ENCODE data around the gene AP1S2.

Gene AP1S2

DNA sequence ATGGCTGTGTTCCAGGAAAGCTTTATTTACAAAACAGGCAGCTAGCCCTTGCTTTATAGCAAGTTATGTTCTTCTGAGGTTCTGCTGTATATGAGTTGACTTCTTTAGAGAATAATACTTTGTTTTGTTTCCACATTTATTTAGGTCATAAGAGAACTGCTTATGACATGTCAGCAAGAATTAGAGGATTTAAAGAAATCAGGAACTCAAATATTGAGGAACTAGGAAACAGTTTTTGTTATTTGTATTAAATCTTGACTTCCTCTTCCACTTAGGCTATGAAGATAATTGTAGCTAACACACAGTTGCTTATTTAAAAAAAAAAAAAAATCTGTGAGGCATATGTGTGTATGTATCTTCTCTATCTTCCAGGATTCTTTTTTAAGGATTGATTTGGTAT lies 50.0 kb downstream of the AP1S2 start:
- no peak for DNase-seq

DNA sequence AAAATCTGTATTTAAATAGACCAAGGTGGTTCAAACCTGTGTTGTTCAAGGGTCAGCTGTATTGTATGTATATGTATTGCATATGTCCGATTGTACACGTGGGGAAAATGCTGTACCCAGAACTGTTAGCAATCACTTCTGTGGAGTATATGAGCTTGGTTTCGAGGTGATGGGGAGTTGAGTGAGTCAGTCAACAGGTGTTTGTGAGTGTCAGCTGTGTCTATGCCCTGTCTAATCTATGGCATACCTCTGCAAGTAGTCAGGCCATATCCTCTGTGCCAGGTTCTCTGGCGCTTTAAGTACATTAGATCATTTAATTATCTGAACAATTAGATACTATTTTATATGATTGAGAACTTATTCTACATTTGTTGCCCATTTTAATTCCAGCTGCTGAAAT lies 56.9 kb downstream of the AP1S2 start:
- DNase-seq, result no peak

DNA sequence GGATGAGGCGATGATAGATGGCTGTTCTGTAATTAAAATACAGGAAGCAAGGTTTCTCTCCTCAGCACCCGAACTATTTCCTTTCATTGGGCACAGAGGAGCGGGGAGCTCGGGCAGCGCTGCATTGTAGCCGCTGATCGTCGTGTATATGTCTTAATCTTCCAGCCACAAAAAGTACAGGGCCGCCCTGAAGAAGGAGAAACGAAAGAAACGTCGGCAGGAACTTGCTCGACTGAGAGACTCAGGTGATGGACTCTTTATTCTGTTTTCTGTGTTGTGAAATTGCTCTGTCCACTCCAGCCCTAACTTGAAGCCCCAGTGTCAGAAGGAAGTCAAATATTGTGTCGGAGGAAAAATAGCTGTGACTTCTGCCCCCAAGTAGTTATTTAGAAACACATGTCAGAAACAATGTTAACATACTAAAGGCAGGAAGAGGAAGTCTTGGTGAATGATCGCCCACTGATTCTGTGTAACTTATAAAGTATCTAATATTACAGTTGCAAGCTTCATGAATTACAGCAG lies 63.8 kb downstream of the AP1S2 start:
- no peak for DNase-seq

DNA sequence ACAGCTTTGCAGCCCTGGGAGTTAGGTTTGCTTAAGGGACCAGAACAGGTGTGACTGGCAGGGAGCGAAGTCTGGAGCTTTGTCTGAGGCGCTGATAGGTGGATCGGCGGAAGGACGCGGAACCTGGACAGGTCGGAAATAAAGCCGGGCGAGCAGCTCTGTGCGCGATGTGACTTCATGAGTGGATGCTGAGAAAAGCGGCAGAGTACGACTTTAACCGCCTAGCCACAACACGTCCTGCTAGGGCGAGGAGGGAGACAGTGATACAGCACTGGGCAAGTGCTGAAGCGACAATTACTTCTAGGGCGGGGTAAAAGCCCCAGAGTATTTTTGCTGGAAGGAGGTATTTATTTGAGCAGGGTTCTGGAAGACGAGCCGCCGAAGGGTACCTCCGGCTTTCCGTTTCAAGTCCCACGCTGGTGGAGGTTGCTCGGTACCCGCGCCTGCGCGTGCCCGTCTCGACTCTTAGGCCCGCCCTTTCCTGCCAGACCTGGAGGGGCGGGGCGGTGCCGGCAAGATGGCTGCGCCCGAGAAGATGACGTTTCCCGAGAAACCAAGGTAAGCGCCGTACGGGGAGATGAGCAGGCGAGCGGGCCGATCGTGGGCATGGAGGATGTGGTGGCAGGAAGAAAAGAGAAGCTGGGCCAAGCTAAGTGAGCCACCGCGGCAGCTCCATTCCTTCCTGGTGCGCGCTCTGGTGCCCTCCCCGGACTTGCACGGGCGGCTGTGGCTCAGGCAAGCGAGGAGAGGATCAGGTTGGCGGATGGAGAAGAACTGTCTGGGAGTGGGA lies 64.4 kb downstream of the AP1S2 start, which contains the start of gene ZRSR2:
Gene ZRSR2 (plus strand): TSS at position 506 of the 790 bp plus-strand sequence. CDS start 12 bp downstream, at position 518.
- peak; percentile 90 for DNase-seq

- peak; percentile 84 for DNase-seq
Observed at GRCh38 chrX:15786915-15787314, 67.7 kb downstream of the AP1S2 start.

DNA sequence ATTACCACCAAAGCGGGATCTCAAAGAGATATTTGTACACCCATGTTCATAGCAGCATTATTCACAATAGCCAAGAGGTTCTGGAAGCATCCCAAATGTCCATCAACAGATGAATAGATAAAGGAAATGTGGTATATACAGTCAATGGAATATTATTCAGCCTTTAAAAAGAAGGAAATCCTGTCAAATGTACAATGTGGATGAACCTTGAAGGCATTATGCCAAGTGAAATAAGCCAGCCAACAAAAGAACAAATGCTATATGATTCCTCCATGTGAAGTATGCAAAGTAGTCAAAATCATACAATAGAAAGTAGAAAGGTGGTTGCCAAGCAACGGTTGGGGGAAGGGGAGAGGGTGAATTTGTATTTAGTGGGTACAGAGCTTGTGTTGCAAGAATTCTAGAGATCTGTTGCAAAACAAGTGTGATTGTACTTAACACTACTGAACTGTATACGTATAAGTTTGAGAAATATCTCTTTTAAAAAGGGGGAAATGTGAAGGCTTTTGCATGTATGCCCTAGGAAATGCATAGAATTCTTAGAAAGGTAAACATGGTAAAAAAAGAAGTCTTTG lies 69.3 kb downstream of the AP1S2 start:
- DNase-seq, result no peak

DNA sequence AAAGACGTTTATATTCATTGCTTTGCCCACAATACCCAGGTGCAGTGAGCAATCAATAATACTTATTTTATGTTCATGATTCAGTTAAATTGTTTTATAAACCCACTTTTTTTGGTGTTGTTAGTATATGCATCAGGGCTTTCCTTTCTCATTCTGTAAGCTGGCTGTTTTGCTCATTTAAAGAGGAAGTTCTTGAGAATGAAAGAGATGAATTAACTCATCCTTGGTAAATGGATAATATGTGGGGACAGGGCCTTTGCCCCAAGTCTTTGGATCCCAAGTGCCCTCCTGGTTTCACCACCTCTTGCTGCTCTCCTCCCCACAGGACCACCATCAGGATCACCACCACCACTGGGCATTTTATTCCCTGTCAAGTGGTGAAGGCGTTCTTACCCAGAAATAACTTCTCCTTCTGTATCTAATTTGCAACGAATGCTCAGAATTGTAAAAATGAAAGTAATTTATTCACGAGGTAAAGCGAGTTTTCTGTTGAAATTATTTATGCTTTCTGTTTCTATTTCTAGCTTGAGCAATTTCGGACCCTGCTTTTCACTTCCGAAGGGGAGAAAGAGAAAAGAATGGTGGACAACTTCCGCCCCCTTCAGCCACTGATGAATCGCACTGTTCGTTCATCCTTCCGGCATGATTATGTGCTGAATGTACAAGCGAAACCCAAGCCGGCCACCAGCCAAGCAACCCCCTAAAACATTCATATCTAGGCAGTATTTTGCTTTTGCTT lies 72.5 kb downstream of the AP1S2 start:
- DNase-seq, result no peak

All from NCI-H69 (cell line).